ACC112 (cell line): Measurements from ENCODE around the gene GHITM.
"Not testable (repeated sequence)": the region's sequence is repeated elsewhere in the genome, so short reads cannot be mapped to it uniquely, and the experiment has no call there.

Experiments
- H2AFZ ChIP-seq: fragments of 200-600 bp; sonication (generic); one replicate; pipeline ENCODE4 v1.6.0; 2017; ENCODE audit warnings: antibody characterized with exemption, low read length; ENCODE audit not compliant: unreplicated experiment
- H3K27ac ChIP-seq: fragments of 200-600 bp; sonication (generic); 2 replicates; pipeline ENCODE4 v1.5.1; 2014; ENCODE audit warnings: low read depth, mild to moderate bottlenecking, antibody characterized with exemption, low read length, moderate library complexity
- H3K27me3 ChIP-seq: fragments of 200-600 bp; sonication (generic); 2 replicates; pipeline ENCODE4 v1.6.1; 2014; ENCODE audit warnings: mild to moderate bottlenecking, antibody characterized with exemption, low read length, moderate library complexity, mixed read lengths; ENCODE audit not compliant: insufficient read depth
- H3K36me3 ChIP-seq: fragments of 200-600 bp; sonication (generic); 2 replicates; pipeline ENCODE4 v1.6.1; 2016; ENCODE audit warnings: mild to moderate bottlenecking, antibody characterized with exemption, low read length, moderate library complexity, mixed read lengths; ENCODE audit not compliant: insufficient read depth
- H3K4me1 ChIP-seq: fragments of 200-600 bp; sonication (generic); one replicate; pipeline ENCODE4 v1.6.1; 2016; ENCODE audit warnings: low read length, mixed read lengths; ENCODE audit not compliant: insufficient read depth, unreplicated experiment, control insufficient read depth
- H3K4me3 ChIP-seq: fragments of 200-600 bp; sonication (generic); 2 replicates; pipeline ENCODE4 v1.5.1; 2014; ENCODE audit warnings: mild to moderate bottlenecking, low read depth, low read length
- H3K79me2 ChIP-seq: fragments of 200-600 bp; sonication (generic); one replicate; pipeline ENCODE4 v1.6.0; 2016; ENCODE audit warnings: low read length; ENCODE audit not compliant: control insufficient read depth, unreplicated experiment, insufficient read depth

GHITM gene

GRCh38 chr10:84148006-84148597 is 8.8 kb downstream of the GHITM start:
- not testable (repeated sequence) for H3K27ac ChIP-seq, H3K4me1 ChIP-seq, H3K79me2 ChIP-seq, H2AFZ ChIP-seq, H3K27me3 ChIP-seq, H3K4me3 ChIP-seq
- H3K36me3 ChIP-seq, result peaks cover 54% of the 10 kb centered on the region

- no peak overlapping the region for H3K27ac ChIP-seq
- no peaks in the 10 kb centered on the region for H3K79me2 ChIP-seq
- H3K4me3 ChIP-seq, result no peak overlapping the region
- H3K27me3 ChIP-seq, result no peaks in the 10 kb centered on the region
- H3K4me1 ChIP-seq, result no peaks in the 10 kb centered on the region
- peaks cover 53% of the 10 kb centered on the region for H3K36me3 ChIP-seq
- no peak overlapping the region for H2AFZ ChIP-seq
Observed at GRCh38 chr10:84149854-84150253, 10.5 kb downstream of the GHITM start.

- no peak overlapping the region for H3K4me3 ChIP-seq
- H2AFZ ChIP-seq, result no peak overlapping the region
- H3K4me1 ChIP-seq, result no peaks in the 10 kb centered on the region
- no peaks in the 10 kb centered on the region for H3K79me2 ChIP-seq
- peaks cover 41% of the 10 kb centered on the region for H3K36me3 ChIP-seq
- H3K27me3 ChIP-seq, result no peaks in the 10 kb centered on the region
- H3K27ac ChIP-seq, result no peak overlapping the region
Observed at GRCh38 chr10:84152769-84153168, 13.5 kb downstream of the GHITM start.

GRCh38 chr10:84155521-84155920 is 16.2 kb downstream of the GHITM start:
- Histone ChIP-seq H3K36me3 (peaks cover 32% of the 10 kb centered on the region), H3K4me3 (no peak overlapping the region), H3K4me1 (no peaks in the 10 kb centered on the region)

GRCh38 chr10:84156009-84156408 is 16.7 kb downstream of the GHITM start:
- H3K4me1 ChIP-seq, result no peaks in the 10 kb centered on the region
- no peaks in the 10 kb centered on the region for H3K79me2 ChIP-seq
- H3K36me3 ChIP-seq, result peaks cover 28% of the 10 kb centered on the region
- no peak overlapping the region for H3K27ac ChIP-seq
- no peak overlapping the region for H3K4me3 ChIP-seq
- no peak overlapping the region for H2AFZ ChIP-seq
- no peaks in the 10 kb centered on the region for H3K27me3 ChIP-seq

More at GRCh38 chr10:84155521-84155920, 16.2 kb downstream of the GHITM start:
- H3K27ac ChIP-seq, result no peak overlapping the region
- H3K27me3 ChIP-seq, result no peaks in the 10 kb centered on the region
- no peak overlapping the region for H2AFZ ChIP-seq
- H3K79me2 ChIP-seq, result no peaks in the 10 kb centered on the region

GRCh38 chr10:84156768-84157167 is 17.5 kb downstream of the GHITM start:
- H3K27me3 ChIP-seq, result no peaks in the 10 kb centered on the region; the same call in 1 of the 2 replicates
- no peak overlapping the region for H3K27ac ChIP-seq
- peaks cover 28% of the 10 kb centered on the region for H3K36me3 ChIP-seq
- H3K79me2 ChIP-seq, result no peaks in the 10 kb centered on the region
- H3K4me1 ChIP-seq, result no peaks in the 10 kb centered on the region
- no peak overlapping the region for H3K4me3 ChIP-seq
- no peak overlapping the region for H2AFZ ChIP-seq

- Histone ChIP-seq H3K4me1 (no peaks in the 10 kb centered on the region), H3K4me3 (no peak overlapping the region), H2AFZ (no peak overlapping the region), H3K79me2 (no peaks in the 10 kb centered on the region), H3K27ac (no peak overlapping the region), H3K27me3 (no peaks in the 10 kb centered on the region; the same call in 1 of the 2 replicates), H3K36me3 (peaks cover 17% of the 10 kb centered on the region)
Observed at GRCh38 chr10:84158061-84158460, 18.8 kb downstream of the GHITM start.

GRCh38 chr10:84158550-84158949 is 19.2 kb downstream of the GHITM start:
- peaks cover 12% of the 10 kb centered on the region for H3K36me3 ChIP-seq
- no peak overlapping the region for H3K27ac ChIP-seq
- no peaks in the 10 kb centered on the region for H3K79me2 ChIP-seq
- H3K4me1 ChIP-seq, result no peaks in the 10 kb centered on the region
- H3K4me3 ChIP-seq, result no peak overlapping the region
- no peak overlapping the region for H2AFZ ChIP-seq
- H3K27me3 ChIP-seq, result peaks cover 5% of the 10 kb centered on the region

GRCh38 chr10:84159076-84159685 is 19.9 kb downstream of the GHITM start:
- Histone ChIP-seq H3K36me3 (peaks cover 7% of the 10 kb centered on the region), H3K79me2 (no peaks in the 10 kb centered on the region), H3K4me1 (no peaks in the 10 kb centered on the region)

GRCh38 chr10:84160663-84161362 is 21.5 kb downstream of the GHITM start:
- H3K27me3 ChIP-seq, result peaks cover 19% of the 10 kb centered on the region
- no peak overlapping the region for H3K4me3 ChIP-seq
- no peak overlapping the region for H2AFZ ChIP-seq
- no peaks in the 10 kb centered on the region for H3K36me3 ChIP-seq
- no peak overlapping the region for H3K27ac ChIP-seq
- no peaks in the 10 kb centered on the region for H3K79me2 ChIP-seq
- no peaks in the 10 kb centered on the region for H3K4me1 ChIP-seq

More at GRCh38 chr10:84159076-84159685, 19.9 kb downstream of the GHITM start:
- H3K27me3 ChIP-seq, result peaks cover 10% of the 10 kb centered on the region
- no peak overlapping the region for H3K27ac ChIP-seq
- H2AFZ ChIP-seq, result no peak overlapping the region
- H3K4me3 ChIP-seq, result no peak overlapping the region

- Histone ChIP-seq H3K4me3 (no peak overlapping the region), H3K79me2 (no peaks in the 10 kb centered on the region), H3K27ac (no peak overlapping the region)
Observed at GRCh38 chr10:84163996-84164395, 24.7 kb downstream of the GHITM start.

More at GRCh38 chr10:84163996-84164395, 24.7 kb downstream of the GHITM start:
- Histone ChIP-seq H3K27me3 (peaks cover 19% of the 10 kb centered on the region), H3K36me3 (no peaks in the 10 kb centered on the region), H2AFZ (no peak overlapping the region), H3K4me1 (no peaks in the 10 kb centered on the region)
